GM20000 (cell line): ENCODE data around the gene LDLR.
"Not testable (repeated sequence)": the region's sequence is repeated elsewhere in the genome, so short reads cannot be mapped to it uniquely, and the experiment has no call there.

Experiments
- DNase-seq: peaks from one replicate; pipeline ENCODE4 v3.0.0; 2012; ENCODE audit warnings: low spot score
- CTCF ChIP-seq: IDR thresholded peaks from 2 replicates; pipeline ENCODE4 v1.5.1; 2012; ENCODE audit warnings: mild to moderate bottlenecking, control low read depth; ENCODE audit errors: extremely low read depth, missing control alignments

The LDLR gene

DNA sequence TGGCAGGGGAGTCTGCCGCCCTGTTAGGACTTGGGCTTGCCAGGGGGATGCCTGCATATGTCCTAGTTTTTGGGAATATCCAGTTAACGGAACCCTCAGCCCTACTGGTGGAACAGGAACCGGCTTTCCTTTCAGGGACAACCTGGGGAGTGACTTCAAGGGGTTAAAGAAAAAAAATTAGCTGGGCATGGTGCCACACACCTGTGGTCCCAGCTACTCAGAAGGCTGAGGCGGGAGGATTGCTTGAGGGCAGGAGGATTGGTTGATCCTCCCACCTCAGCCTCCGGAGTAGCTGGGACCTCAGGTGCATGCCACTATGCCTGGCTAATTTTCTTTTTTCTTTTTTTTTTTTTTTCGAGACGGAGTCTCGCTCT lies 22.5 kb downstream of the LDLR start:
- no peak for DNase-seq

DNA sequence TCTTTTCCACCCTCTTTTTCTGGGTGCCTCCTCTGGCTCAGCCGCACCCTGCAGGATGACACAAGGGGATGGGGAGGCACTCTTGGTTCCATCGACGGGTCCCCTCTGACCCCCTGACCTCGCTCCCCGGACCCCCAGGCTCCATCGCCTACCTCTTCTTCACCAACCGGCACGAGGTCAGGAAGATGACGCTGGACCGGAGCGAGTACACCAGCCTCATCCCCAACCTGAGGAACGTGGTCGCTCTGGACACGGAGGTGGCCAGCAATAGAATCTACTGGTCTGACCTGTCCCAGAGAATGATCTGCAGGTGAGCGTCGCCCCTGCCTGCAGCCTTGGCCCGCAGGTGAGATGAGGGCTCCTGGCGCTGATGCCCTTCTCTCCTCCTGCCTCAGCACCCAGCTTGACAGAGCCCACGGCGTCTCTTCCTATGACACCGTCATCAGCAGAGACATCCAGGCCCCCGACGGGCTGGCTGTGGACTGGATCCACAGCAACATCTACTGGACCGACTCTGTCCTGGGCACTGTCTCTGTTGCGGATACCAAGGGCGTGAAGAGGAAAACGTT lies 24.0 kb downstream of the LDLR start:
- TF ChIP-seq CTCF, result no peak
- no peak for DNase-seq

More for the DNA sequence above, 22.5 kb downstream of the LDLR start:
- TF ChIP-seq CTCF, result no peak

DNA sequence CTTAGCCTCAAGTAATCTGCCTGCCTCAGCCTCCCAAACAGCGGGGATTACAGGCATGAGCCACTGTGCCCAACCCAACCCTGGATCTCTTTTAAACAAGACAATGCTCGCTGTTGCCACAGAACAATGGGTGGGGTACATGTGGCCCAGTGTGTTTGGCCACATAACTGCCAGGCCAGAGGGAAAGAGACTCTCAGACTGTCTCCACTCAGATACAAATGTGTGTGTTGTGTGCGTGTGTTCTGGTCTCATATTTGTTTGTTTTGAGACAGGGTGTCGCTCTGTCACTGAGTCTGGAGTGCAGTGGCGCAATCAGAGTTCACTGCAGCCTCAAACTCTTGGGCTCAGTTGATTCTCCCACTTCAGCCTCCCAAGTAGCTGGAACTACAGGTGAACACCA lies 25.8 kb downstream of the LDLR start:
- TF ChIP-seq CTCF, result no peak
- DNase-seq, result no peak

DNA sequence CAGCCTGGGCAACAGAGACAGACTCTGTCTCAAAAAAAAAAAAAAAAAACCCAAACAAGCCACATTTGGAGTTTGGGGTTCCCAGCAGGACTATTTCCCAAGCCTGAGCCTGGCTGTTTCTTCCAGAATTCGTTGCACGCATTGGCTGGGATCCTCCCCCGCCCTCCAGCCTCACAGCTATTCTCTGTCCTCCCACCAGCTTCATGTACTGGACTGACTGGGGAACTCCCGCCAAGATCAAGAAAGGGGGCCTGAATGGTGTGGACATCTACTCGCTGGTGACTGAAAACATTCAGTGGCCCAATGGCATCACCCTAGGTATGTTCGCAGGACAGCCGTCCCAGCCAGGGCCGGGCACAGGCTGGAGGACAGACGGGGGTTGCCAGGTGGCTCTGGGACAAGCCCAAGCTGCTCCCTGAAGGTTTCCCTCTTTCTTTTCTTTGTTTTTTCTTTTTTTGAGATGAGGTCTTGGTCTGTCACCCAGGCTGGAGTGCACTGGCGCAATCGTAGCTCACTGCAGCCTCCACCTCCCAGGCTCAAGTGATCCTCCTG lies 26.7 kb downstream of the LDLR start:
- DNase-seq, result no peak
- TF ChIP-seq CTCF, result no peak

- no peak for TF ChIP-seq CTCF
- DNase-seq, result no peak
Measured at GRCh38 chr19:11116507-11116906, 27.2 kb downstream of the LDLR start.

DNA sequence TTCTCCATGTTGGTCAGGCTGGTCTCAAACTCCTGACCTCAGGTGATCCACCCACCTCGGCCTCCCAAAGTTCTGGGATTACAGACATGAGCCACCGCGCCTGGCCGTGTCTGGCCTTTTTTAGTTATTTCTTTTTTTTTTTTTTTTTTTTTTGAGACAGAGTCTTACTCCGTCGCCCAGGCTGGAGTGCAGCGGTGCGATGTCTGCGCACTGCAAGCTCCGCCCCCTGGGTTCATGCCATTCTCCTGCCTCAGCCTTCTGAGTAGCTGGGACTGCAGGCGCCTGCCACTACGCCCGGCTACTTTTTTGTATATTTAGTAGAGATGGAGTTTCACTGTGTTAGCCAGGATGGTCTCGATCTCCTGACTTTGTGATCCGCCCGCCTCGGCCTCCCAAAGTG lies 32.7 kb downstream of the LDLR start:
- DNase-seq, result not testable (repeated sequence)

GRCh38 chr19:11123114-11123513 lies 33.9 kb downstream of the LDLR start:
- no peak for TF ChIP-seq CTCF
- no peak for DNase-seq

DNA sequence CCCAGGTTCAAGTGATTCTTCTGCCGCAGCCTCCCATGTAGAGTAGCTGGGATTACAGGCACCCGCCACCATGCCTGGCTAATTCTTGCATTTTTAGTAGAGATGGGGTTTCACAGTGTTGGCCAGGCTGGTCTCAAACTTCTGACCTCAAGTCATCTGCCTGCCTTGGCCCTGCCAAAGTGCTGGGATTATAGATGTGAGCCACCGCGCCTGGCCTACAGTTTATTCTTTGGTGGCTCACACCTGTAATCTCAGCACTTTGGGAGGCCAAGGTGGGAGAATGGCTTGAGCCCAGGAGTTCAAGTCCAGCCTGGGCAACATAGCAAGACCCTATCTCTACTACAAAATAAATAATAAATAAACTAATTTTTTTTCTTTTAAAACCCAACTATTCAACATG lies 34.9 kb downstream of the LDLR start:
- not testable (repeated sequence) for DNase-seq
